RWPE1 (cell line): ENCODE measurements around the gene KRTAP9-7.

ENCODE experiments used
- CTCF ChIA-PET: fragments of 350-600 bp; sonication (Branson Sonifier 250); formaldehyde crosslinking; extraction: SDS; loops from one replicate; lab custom pipeline; 2021; lab: Yijun Ruan, JAX
- POLR2A ChIA-PET: fragments of 400-600 bp; formaldehyde crosslinking; extraction: SDS; loops from one replicate; lab custom pipeline; 2020; ENCODE audit warnings: antibody characterized with exemption; ENCODE audit not compliant: low non-redundant PET; lab: Yijun Ruan, JAX
- DNase-seq: peaks from one replicate; pipeline ENCODE4 v3.0.0; 2012; ENCODE audit warnings: low spot score
- H3K27ac ChIP-seq: fragments of 450-650 bp; 2 replicates; pipeline ENCODE4 v1.5.1; 2017
- CTCF ChIP-seq: fragments of 450-650 bp; conservative IDR thresholded peaks from 2 replicates; pipeline ENCODE4 v1.5.1; 2017; ENCODE audit warnings: low read depth, mild to moderate bottlenecking

Gene KRTAP9-7

DNA sequence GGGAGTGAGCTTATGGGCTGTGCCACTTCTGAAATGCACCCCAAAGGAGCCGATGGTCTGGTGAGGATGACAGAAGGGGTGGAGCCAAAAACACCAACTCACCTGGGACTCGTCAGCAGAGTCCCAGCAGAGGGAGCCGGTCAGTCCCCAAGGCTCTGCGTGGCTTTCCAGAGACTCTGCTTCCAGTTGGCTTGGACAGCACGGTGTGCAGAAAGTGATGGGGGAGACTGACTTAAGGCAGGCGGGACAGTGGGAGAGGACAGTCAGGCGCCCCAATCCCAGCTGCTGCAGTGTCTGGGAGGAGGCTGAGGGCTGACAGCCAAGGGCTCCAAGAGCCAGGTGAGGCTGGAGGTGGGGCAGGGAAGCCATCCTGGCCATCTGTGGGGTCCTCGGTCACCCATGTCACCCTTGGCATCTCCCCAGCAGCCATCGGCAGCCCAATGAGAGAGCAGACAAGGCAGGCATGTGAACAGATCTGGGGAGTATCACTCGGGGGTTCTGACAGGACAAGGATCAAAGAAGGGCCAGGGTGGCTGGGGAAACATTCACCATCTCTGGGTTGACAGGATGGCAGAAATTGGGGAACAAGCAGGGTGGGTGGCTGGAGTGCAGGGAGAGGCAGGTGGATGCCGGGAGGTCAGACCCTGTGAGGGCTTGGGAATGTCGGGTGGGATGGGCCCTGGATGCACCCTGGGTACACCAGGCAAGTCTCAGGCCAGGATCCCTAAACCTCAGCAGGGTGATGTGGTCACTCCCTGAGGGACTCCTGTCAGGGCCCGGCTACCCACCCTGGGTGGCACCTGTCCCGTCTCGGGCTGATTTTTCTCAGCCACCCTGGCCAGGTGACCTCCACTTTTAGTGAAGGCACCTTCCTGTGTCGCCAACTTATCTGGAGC lies 48.9 kb downstream of the KRTAP9-7 start:
- DNase-seq = peak; percentile 42
- POLR2A ChIA-PET = no interaction called here

GRCh38 chr17:41325126-41325525 lies 49.6 kb downstream of the KRTAP9-7 start:
- H3K27ac ChIP-seq = no peak overlapping the region
- ChIA-PET CTCF (interaction anchor here (0.6 kb wide), 1 partner anchor 344 kb away, joined by 3 read pairs; no protein-coding TSS in a partner anchor), POLR2A (no interaction called here)
- DNase-seq = no peak
- TF ChIP-seq CTCF = no peak

More for the DNA sequence above, 48.9 kb downstream of the KRTAP9-7 start:
- peak; percentile 21 for TF ChIP-seq CTCF
- no peak overlapping the region for H3K27ac ChIP-seq
- CTCF ChIA-PET = interaction anchor here (0.6 to 1.4 kb wide), 8 partner anchors 10 to 467 kb away, joined by 3 to 4 read pairs (median 3); no protein-coding TSS in a partner anchor

- POLR2A ChIA-PET = no interaction called here
- no peak for DNase-seq
- no peak overlapping the region for H3K27ac ChIP-seq
- no peak for TF ChIP-seq CTCF
- CTCF ChIA-PET = interaction anchor here (0.6 kb wide), 1 partner anchor 252 kb away, joined by 8 read pairs; no protein-coding TSS in a partner anchor
Measured at GRCh38 chr17:41325611-41326010, 50.1 kb downstream of the KRTAP9-7 start.
